ENCODE measurements around the gene NLRC5.
"Not testable (repeated sequence)": the region's sequence is repeated elsewhere in the genome, so short reads cannot be mapped to it uniquely, and the experiment has no call there.

The NLRC5 gene

DNA sequence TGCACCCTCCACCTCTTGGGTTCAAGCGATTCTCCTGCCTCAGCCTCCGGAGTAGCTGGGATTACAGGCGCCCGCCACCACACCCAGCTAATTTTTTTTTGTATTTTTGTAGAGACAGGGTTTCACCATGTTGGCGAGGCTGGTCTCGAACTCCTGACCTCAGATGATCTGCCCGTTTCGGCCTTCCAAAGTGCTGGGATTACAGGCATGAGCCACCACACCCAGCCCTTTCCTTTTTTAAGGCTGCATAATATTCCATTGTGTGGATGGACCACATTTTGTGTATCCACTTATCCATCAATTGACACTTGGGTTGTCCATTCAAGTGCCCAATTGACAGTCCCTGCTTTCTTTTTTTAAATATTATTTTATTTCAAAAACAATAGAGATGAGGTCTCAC lies 73.8 kb downstream of the NLRC5 start:
- not testable (repeated sequence) for H3K27me3 Mint-ChIP-seq, H3K9me3 Mint-ChIP-seq, H3K4me3 Mint-ChIP-seq, H3K27ac Mint-ChIP-seq, DNase-seq
- H3K4me1 Mint-ChIP-seq (ENCODE audit: low read depth): peaks cover 20% of the 10 kb centered on the region
- peaks cover 84% of the 10 kb centered on the region for H3K36me3 Mint-ChIP-seq (ENCODE audit: low read depth)

DNA sequence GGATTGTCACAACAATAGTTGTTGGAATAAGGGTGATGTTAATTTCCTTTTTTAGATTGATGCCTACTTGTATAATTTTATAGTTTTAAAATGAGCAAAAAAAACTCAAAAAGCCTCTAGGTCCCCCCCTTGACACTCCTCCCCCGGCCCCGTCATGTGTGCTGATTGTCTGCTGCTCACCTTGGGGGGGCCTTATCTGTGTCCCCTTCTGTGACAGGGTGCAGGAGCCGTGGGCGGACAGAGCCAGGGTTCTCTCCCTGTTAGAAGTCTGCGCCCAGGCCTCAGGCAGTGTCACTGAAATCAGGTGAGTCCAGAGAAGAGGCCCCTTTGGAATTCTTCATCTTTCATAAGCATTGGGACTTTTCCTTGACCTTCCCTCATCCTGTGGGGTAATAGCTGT lies 75.6 kb downstream of the NLRC5 start:
- H3K4me1 Mint-ChIP-seq (ENCODE audit: low read depth): peaks cover 15% of the 10 kb centered on the region
- no peaks in the 10 kb centered on the region for H3K9me3 Mint-ChIP-seq
- H3K27ac Mint-ChIP-seq: peak overlapping the region; percentile 79

DNA sequence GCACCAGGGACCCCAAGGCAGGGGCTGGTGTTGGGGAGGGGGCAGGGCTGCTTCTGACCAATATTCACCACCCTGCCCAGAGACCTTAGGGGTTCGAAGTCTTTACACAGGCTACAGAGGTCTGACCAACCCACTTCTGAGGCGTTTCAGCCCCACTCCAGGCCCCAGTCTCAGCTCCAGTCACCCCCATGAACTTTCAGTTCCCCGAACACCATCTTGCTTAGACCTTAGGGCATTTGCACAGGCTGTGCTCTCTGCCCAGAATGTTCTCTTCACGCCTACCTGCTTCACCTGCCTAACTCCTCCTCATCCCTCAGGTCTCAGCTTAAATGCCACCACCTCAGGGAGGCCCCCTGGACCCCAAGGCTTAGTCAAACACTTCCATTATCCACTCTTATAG lies 77.3 kb downstream of the NLRC5 start:
- Mint-ChIP-seq H3K4me1 (ENCODE audit: low read depth) (peaks cover 16% of the 10 kb centered on the region), H3K27ac (peak overlapping the region; percentile 80), H3K36me3 (ENCODE audit: low read depth) (peaks cover 73% of the 10 kb centered on the region), H3K9me3 (no peaks in the 10 kb centered on the region), H3K4me3 (no peak overlapping the region), H3K27me3 (no peaks in the 10 kb centered on the region)
- DNase-seq: no peak

More for the DNA sequence above, 75.6 kb downstream of the NLRC5 start:
- no peaks in the 10 kb centered on the region for H3K27me3 Mint-ChIP-seq
- peaks cover 82% of the 10 kb centered on the region for H3K36me3 Mint-ChIP-seq (ENCODE audit: low read depth)
- H3K4me3 Mint-ChIP-seq: no peak overlapping the region
- DNase-seq: no peak

DNA sequence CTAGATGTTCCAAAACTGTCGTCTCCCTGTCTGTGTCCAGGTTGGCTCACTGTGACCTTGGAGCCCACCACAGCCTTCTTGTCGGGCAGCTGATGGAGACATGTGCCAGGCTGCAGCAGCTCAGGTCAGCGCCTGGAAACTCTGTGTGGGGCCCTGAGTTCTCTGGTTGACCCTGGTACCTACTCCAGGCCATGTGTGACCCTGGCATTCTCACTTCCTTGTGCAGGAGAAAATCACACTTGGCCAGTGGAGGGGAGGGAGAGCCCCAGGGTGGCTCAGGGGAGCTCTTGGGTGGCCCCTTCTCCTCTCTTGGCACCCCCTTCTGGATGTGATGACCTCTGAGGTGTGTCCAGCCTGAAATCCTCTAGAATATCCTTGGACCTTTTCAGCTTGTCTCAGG lies 78.0 kb downstream of the NLRC5 start:
- H3K36me3 Mint-ChIP-seq (ENCODE audit: low read depth): peaks cover 73% of the 10 kb centered on the region
- H3K4me3 Mint-ChIP-seq: no peak overlapping the region
- no peaks in the 10 kb centered on the region for H3K27me3 Mint-ChIP-seq
- peak overlapping the region; percentile 80 for H3K27ac Mint-ChIP-seq
- no peak for DNase-seq
- peaks cover 24% of the 10 kb centered on the region for H3K4me1 Mint-ChIP-seq (ENCODE audit: low read depth)
- H3K9me3 Mint-ChIP-seq: no peaks in the 10 kb centered on the region

DNA sequence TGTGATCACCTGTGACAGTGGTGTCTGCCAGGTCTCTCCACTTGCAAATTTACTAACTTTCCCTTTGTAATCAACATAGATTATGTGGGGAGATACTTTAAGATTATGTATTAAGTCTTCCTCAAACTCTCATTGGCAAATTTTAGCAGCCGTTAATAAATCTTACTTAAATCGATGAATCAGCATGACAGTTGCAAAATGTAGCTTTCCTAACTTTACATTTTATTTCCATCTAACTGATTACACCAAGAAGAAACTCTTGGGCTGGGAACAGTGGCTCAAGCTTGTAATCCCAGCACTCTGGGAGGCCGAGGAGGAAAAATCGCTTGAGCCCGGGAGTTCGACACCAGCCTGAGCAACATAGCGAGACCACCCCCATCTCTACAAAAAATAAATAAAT lies 79.7 kb downstream of the NLRC5 start:
- DNase-seq: no peak
- H3K36me3 Mint-ChIP-seq (ENCODE audit: low read depth): peaks cover 82% of the 10 kb centered on the region
- peaks cover 25% of the 10 kb centered on the region for H3K4me1 Mint-ChIP-seq (ENCODE audit: low read depth)
- no peak overlapping the region for H3K4me3 Mint-ChIP-seq
- H3K27me3 Mint-ChIP-seq: no peaks in the 10 kb centered on the region
- no peaks in the 10 kb centered on the region for H3K9me3 Mint-ChIP-seq
- H3K27ac Mint-ChIP-seq: no peak overlapping the region

DNA sequence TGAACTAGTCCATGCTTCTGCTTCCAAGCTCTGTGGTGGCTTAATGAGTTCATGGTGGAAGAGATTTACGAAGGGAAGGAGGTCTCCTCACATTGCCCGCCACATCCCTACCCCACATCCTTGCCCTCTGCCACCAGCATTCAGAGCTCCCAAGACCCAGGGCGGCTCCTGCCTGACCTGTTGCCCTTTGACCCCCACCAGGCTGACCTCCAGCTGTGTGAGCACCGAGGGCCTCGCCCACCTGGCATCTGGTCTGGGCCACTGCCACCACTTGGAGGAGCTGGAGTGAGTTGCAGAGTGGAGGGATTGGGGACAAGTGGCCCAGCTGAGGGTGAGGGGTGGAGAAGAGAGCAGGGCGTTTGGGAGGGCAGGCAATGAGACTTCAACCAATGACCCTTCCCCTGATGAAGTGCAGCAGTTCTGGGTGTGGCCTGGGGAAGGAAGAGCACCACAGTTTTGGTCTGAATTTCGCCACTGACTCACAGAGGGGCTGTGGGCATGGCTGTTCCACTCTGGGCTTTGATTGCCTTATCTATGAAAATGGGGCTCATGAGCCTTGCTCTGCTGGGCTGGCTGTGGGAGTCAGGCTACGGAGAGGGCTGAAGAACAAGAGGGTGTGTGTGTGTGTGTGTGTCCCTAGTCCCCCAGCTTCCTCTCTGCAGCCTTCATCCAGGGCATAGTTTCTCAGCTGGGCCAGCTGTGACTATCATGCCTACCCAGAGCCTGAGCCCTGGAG lies 80.4 kb downstream of the NLRC5 start:
- Mint-ChIP-seq H3K4me3 (no peak overlapping the region), H3K9me3 (no peaks in the 10 kb centered on the region), H3K27ac (peak overlapping the region; percentile 79), H3K27me3 (no peaks in the 10 kb centered on the region), H3K36me3 (ENCODE audit: low read depth) (peaks cover 85% of the 10 kb centered on the region), H3K4me1 (ENCODE audit: low read depth) (peaks cover 23% of the 10 kb centered on the region)
- DNase-seq: no peak

DNA sequence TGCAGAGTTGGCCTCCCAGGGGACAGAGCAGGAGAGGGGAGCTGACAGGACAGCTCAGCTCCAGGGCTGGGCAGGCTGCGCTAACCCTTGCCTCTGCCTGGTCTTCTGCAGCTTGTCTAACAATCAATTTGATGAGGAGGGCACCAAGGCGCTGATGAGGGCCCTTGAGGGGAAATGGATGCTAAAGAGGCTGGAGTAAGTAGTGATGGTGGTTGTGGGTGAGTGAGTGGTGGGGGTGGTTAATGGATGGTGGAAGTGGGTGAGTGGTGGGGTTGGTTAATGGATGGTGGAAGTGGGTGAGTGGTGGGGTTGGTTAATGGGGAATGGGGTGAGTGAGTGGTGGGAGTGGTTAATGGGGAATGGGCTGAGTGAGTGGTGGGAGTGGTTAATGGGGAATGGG lies 81.1 kb downstream of the NLRC5 start:
- Mint-ChIP-seq H3K36me3 (ENCODE audit: low read depth) (peaks cover 86% of the 10 kb centered on the region), H3K4me3 (no peak overlapping the region), H3K4me1 (ENCODE audit: low read depth) (peaks cover 23% of the 10 kb centered on the region), H3K9me3 (no peaks in the 10 kb centered on the region), H3K27ac (peak overlapping the region; percentile 79), H3K27me3 (no peaks in the 10 kb centered on the region)
- no peak for DNase-seq

DNA sequence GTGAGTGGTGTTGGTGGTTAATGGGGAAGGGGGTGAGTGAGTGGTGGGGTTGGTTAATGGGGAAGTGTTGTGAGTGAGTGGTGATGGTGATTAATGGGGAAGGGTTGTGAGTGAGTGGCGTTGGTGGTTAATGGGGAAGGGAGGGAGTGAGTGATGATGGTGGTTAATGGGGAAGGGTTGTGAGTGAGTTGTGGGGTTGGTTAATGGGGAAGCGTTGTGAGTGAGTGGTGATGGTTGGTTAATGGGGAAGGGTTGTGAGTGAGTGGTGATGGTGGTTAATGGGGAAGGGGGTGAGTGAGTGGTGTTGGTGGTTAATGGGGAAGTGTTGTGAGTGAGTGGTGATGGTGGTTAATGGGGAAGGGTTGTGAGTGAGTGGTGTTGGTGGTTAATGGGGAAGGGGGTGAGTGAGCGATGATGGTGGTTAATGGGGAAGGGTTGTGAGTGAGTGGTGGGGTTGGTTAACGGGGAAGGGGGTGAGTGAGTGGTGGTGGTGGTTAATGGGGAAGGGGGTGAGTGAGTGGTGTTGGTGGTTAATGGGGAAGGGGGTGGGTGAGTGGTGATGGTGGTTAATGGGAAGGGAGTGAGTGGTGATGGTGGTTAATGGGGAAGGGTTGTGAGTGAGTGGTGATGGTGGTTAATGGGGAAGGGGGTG lies 81.8 kb downstream of the NLRC5 start:
- H3K36me3 Mint-ChIP-seq (ENCODE audit: low read depth): peaks cover 85% of the 10 kb centered on the region
- H3K27ac Mint-ChIP-seq, DNase-seq, H3K4me3 Mint-ChIP-seq, H3K27me3 Mint-ChIP-seq, H3K9me3 Mint-ChIP-seq: not testable (repeated sequence)
- peaks cover 23% of the 10 kb centered on the region for H3K4me1 Mint-ChIP-seq (ENCODE audit: low read depth)

DNA sequence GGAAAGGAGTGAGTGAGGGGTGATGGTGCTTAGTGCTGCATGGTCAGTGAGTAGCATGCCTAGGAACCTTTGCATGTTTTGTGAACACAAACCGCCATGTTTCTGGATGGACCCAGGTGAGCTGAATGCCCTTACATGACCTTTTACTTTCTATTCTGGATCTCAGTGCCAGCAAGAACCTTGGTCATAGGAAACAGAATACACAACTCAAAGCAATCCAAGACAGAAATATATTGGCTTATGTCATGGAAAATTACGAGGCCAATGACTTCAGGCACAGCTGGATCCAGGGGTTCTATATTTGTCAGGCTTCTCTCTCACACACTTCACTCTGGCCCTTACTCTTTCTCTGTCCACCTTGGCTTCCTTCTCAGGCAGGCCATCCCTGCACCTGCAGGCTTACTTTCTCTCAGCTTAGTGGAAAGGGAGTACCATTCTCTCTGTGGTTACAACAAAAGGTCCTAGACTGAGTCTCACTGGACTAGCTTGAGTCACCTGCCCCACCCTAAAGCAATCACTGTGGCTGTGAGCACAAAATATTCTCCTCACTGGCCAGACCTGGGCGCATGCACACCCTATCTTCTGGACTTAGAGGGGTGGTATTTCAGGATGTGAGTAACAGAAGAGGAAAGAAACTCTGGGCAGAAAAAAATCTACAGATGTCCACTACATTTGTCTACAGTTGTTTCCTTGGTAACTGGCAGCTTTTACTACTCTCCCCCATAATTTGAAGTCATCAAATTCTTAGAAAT lies 82.7 kb downstream of the NLRC5 start:
- Mint-ChIP-seq H3K27me3 (no peaks in the 10 kb centered on the region), H3K4me3 (no peak overlapping the region), H3K9me3 (no peaks in the 10 kb centered on the region), H3K36me3 (ENCODE audit: low read depth) (peaks cover 85% of the 10 kb centered on the region), H3K4me1 (ENCODE audit: low read depth) (peaks cover 23% of the 10 kb centered on the region), H3K27ac (peak overlapping the region; percentile 83)
- no peak for DNase-seq

DNA sequence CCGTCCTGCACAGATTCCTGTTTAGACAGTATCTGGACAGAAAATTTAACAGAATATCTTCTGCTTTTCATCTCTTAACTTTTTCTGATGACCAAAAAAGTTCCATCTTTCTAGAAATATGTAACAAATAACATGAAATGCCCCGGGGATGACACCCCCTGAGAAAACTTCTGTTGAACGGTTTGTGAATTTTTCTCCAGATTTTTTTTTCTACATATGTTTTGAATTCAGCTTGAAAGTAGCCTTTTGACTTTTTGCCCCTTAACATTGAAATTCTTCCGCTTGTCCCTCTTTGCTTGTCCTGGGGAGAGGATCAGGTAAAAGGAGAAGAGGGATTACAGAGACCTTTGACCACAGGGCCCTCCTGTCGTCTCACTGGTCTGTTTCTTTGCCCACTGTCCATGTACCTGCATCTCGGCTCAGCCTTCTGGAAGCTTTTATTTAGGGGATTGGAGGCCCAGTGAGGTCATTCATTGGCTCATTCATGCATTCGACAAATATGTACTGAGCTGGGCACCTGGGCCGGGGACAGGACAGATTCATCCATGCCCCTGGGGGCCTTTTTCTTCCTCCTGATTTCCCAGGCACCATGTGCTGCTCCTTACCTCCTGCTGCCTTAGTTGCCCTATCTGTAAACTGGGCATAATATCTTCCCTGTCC lies 83.4 kb downstream of the NLRC5 start:
- H3K27ac Mint-ChIP-seq: peak overlapping the region; percentile 83
- DNase-seq: no peak
- no peaks in the 10 kb centered on the region for H3K9me3 Mint-ChIP-seq
- H3K27me3 Mint-ChIP-seq: no peaks in the 10 kb centered on the region
- H3K4me3 Mint-ChIP-seq: no peak overlapping the region
- H3K4me1 Mint-ChIP-seq (ENCODE audit: low read depth): peaks cover 23% of the 10 kb centered on the region
- peaks cover 83% of the 10 kb centered on the region for H3K36me3 Mint-ChIP-seq (ENCODE audit: low read depth)

DNA sequence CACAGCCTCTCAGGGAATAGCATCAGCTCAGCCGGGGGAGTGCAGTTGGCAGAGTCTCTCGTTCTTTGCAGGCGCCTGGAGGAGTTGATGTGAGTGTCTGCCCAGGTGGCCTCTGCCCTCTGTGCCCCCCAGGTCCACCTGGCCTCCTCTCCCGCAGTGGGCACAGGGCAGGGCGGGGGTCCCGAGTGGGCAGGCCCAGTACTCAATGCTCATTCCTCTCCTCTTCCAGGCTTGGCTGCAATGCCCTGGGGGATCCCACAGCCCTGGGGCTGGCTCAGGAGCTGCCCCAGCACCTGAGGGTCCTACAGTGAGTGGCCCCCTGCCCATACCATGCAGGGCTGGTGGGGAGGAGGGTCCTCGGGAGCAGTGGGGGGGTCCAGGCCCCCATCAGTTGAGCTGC lies 88.4 kb downstream of the NLRC5 start:
- Mint-ChIP-seq H3K27me3 (no peaks in the 10 kb centered on the region), H3K27ac (peak overlapping the region; percentile 63)

DNA sequence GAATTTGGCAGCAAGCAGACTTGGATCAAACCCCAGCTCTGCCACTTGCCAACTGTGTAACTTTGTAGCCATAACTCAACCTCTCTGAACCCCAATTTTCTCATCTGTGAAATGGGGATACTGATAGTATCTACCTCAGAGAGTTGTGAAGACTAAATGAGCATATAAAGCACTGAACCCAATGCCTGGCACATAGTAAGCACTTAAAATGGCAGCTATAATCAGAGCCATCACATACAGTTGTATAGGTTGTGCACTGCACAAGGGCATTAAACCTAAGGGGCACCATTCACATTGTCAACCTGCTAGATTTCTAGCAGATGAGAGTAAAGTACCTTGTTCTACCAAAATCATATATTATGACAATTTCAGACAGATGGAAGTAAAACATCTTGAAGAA lies 92.4 kb downstream of the NLRC5 start:
- DNase-seq: no peak
- Mint-ChIP-seq H3K4me1 (ENCODE audit: low read depth) (peaks cover 10% of the 10 kb centered on the region), H3K27ac (peak overlapping the region; percentile 50), H3K36me3 (ENCODE audit: low read depth) (peaks cover 64% of the 10 kb centered on the region), H3K9me3 (no peaks in the 10 kb centered on the region), H3K4me3 (no peak overlapping the region), H3K27me3 (no peaks in the 10 kb centered on the region)

More for the DNA sequence above, 88.4 kb downstream of the NLRC5 start:
- Mint-ChIP-seq H3K9me3 (no peaks in the 10 kb centered on the region), H3K36me3 (ENCODE audit: low read depth) (peaks cover 89% of the 10 kb centered on the region), H3K4me1 (ENCODE audit: low read depth) (no peaks in the 10 kb centered on the region), H3K4me3 (no peak overlapping the region)
- no peak for DNase-seq

DNA sequence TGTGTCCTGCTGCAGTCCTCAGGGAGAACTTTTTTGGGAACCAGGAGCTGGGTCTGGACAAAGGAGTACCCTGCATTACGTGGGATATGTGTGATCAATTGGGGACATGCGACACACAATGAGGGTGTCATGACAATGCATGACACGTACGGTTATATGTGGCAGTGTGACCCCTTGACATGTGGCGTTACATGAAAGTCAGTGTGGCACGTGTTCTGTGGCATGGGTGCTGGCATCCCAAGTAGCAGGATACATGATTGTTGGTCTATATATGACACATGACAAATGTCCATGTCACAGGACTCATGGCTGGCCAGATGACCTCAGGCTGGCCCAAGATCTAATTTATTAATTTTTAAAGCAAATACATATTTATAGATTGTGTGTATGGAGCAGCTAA lies 93.3 kb downstream of the NLRC5 start:
- DNase-seq: no peak
- Mint-ChIP-seq H3K27ac (peak overlapping the region; percentile 33), H3K27me3 (no peaks in the 10 kb centered on the region), H3K4me3 (no peak overlapping the region), H3K4me1 (ENCODE audit: low read depth) (peaks cover 10% of the 10 kb centered on the region), H3K9me3 (no peaks in the 10 kb centered on the region), H3K36me3 (ENCODE audit: low read depth) (peaks cover 57% of the 10 kb centered on the region)

DNA sequence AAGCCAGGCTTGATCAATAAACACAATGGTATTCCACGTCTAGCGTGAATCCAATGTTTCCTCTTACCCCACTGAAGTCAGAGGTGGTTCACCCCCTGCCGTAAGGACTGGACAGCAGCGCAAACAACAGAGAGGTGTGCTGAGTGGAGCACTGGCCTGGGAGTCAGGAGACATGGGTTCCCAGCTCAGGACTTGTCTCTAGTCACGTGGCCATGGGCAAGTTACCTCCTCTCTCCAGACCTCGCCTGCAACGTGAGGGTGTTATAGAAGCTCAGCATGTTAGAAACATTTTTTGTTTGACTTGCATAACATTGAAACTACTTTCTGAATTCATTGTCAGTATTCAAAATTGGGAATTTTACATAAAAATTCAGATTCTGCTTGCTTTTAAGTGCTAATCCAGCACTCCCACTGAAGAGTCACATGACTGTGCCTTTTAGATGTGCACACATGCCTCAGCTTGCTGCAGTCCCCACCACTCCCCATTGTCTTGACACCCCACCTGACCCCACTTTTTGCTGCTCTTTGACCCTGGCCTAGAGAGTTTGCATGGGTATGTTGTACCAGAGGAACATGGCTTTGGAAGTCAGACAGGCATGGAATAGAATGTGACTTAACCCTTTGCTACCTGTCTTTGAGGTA lies 94.2 kb downstream of the NLRC5 start:
- DNase-seq: no peak
- Mint-ChIP-seq H3K27me3 (no peaks in the 10 kb centered on the region), H3K36me3 (ENCODE audit: low read depth) (peaks cover 51% of the 10 kb centered on the region), H3K27ac (peak overlapping the region; percentile 68), H3K4me3 (no peak overlapping the region), H3K9me3 (no peaks in the 10 kb centered on the region), H3K4me1 (ENCODE audit: low read depth) (peaks cover 10% of the 10 kb centered on the region)

Data from activated T-cell treated with anti-CD3 and anti-CD28 coated beads, Interleukin-2, amount 50 U/mL, for 24 hours (primary cell).